ENCODE data around the gene GADD45B. TPM values are rescaled to one million over a fixed set of nuclear protein-coding genes. Genes with fewer than 3 reads are reported as not detected.

Gene GADD45B
- total RNA-seq, 1 donor from 2014 or later: 1.2 TPM

GRCh38 chr19:2477732-2478191 lies 1.8 kb downstream of the GADD45B start:
- Mint-ChIP-seq H3K4me1 (ENCODE audit: unreplicated experiment) (peaks cover 19% of the 10 kb centered on the region), H3K27ac (ENCODE audit: unreplicated experiment) (no peak overlapping the region), H3K36me3 (ENCODE audit: low read depth, unreplicated experiment) (peaks cover 3% of the 10 kb centered on the region), H3K9me3 (ENCODE audit: unreplicated experiment) (no peaks in the 10 kb centered on the region), H3K27me3 (ENCODE audit: unreplicated experiment) (peaks cover 10% of the 10 kb centered on the region), H3K4me3 (ENCODE audit: unreplicated experiment) (peak overlapping the region; percentile 63)
- DNase-seq (ENCODE audit: low spot score): no peak
- TF ChIP-seq CTCF (IDR thresholded peaks at IDR 0.05; ENCODE audit: unreplicated experiment): no peak

GRCh38 chr19:2478278-2478755 lies 2.4 kb downstream of the GADD45B start:
- DNase-seq (ENCODE audit: low spot score): no peak
- H3K4me1 Mint-ChIP-seq (ENCODE audit: unreplicated experiment): peaks cover 17% of the 10 kb centered on the region
- H3K27ac Mint-ChIP-seq (ENCODE audit: unreplicated experiment): peak overlapping the region; percentile 45
- H3K36me3 Mint-ChIP-seq (ENCODE audit: low read depth, unreplicated experiment): peaks cover 3% of the 10 kb centered on the region
- peaks cover 5% of the 10 kb centered on the region for H3K9me3 Mint-ChIP-seq (ENCODE audit: unreplicated experiment)
- H3K4me3 Mint-ChIP-seq (ENCODE audit: unreplicated experiment): peak overlapping the region; percentile 67
- H3K27me3 Mint-ChIP-seq (ENCODE audit: unreplicated experiment): peaks cover 13% of the 10 kb centered on the region
- TF ChIP-seq CTCF (IDR thresholded peaks at IDR 0.05; ENCODE audit: unreplicated experiment): no peak

GRCh38 chr19:2478756-2479555 lies 3.0 kb downstream of the GADD45B start:
- H3K4me3 Mint-ChIP-seq (ENCODE audit: unreplicated experiment): peak overlapping the region; percentile 67
- peaks cover 5% of the 10 kb centered on the region for H3K36me3 Mint-ChIP-seq (ENCODE audit: low read depth, unreplicated experiment)
- DNase-seq (ENCODE audit: low spot score): no peak
- no peak overlapping the region for H3K27ac Mint-ChIP-seq (ENCODE audit: unreplicated experiment)
- peaks cover 15% of the 10 kb centered on the region for H3K27me3 Mint-ChIP-seq (ENCODE audit: unreplicated experiment)
- TF ChIP-seq CTCF (IDR thresholded peaks at IDR 0.05; ENCODE audit: unreplicated experiment): no peak
- peaks cover 8% of the 10 kb centered on the region for H3K9me3 Mint-ChIP-seq (ENCODE audit: unreplicated experiment)
- H3K4me1 Mint-ChIP-seq (ENCODE audit: unreplicated experiment): peaks cover 17% of the 10 kb centered on the region

GRCh38 chr19:2479556-2480194 lies 3.7 kb downstream of the GADD45B start:
- peaks cover 7% of the 10 kb centered on the region for H3K36me3 Mint-ChIP-seq (ENCODE audit: low read depth, unreplicated experiment)
- no peak overlapping the region for H3K27ac Mint-ChIP-seq (ENCODE audit: unreplicated experiment)
- peaks cover 17% of the 10 kb centered on the region for H3K4me1 Mint-ChIP-seq (ENCODE audit: unreplicated experiment)
- H3K4me3 Mint-ChIP-seq (ENCODE audit: unreplicated experiment): peak overlapping the region; percentile 56
- H3K27me3 Mint-ChIP-seq (ENCODE audit: unreplicated experiment): peaks cover 15% of the 10 kb centered on the region
- DNase-seq (ENCODE audit: low spot score): no peak
- H3K9me3 Mint-ChIP-seq (ENCODE audit: unreplicated experiment): peaks cover 9% of the 10 kb centered on the region
- peak; percentile 24 for TF ChIP-seq CTCF (IDR thresholded peaks at IDR 0.05; ENCODE audit: unreplicated experiment)

- Mint-ChIP-seq H3K27ac (ENCODE audit: unreplicated experiment) (no peak overlapping the region), H3K36me3 (ENCODE audit: low read depth, unreplicated experiment) (peaks cover 4% of the 10 kb centered on the region), H3K4me3 (ENCODE audit: unreplicated experiment) (no peak overlapping the region), H3K27me3 (ENCODE audit: unreplicated experiment) (peaks cover 14% of the 10 kb centered on the region), H3K9me3 (ENCODE audit: unreplicated experiment) (peaks cover 9% of the 10 kb centered on the region), H3K4me1 (ENCODE audit: unreplicated experiment) (peaks cover 13% of the 10 kb centered on the region)
- TF ChIP-seq CTCF (IDR thresholded peaks at IDR 0.05; ENCODE audit: unreplicated experiment): no peak
- no peak for DNase-seq (ENCODE audit: low spot score)
Observed at GRCh38 chr19:2481466-2481865, 5.5 kb downstream of the GADD45B start.

All from endothelial cell (in vitro differentiated cells).